ENCODE data around the gene TMEM252.

Gene TMEM252

DNA sequence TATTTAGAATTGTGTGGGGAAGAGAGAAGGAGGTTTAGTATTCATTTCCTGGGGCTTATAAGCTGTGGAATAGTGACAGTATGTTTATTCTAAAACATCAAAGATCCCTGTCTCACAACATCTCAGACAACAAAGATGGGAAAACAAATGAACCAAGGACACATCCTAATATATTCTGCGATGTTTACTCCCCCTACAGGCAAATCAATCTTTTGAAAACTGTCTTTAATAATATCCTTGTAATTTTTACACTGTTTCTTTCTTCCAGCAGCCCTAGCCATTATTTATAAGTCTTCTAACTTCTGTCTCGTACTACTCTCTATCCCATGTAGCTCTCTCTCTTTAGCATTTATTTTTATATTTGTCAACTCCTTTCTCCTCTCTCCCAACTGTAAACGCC is 33.5 kb upstream of the TMEM252 start:
- Histone ChIP-seq H3K36me3 (replicated peaks; ENCODE audit: insufficient read depth, low read length) (no peaks in the 10 kb centered on the region), H3K9me3 (replicated peaks; ENCODE audit: insufficient read depth, low read length) (no peaks in the 10 kb centered on the region), H3K79me2 (ENCODE audit: low read length) (no peaks in the 10 kb centered on the region), H3K27ac (ENCODE audit: low read length) (no peak overlapping the region), H3K27me3 (replicated peaks; ENCODE audit: insufficient read depth, low read length) (no peaks in the 10 kb centered on the region), H4K20me1 (ENCODE audit: insufficient read depth, low read length) (no peaks in the 10 kb centered on the region), H3K9me2 (replicated peaks; ENCODE audit: insufficient read depth, low read length) (no peaks in the 10 kb centered on the region), H3K4me3 (ENCODE audit: low read length) (no peak overlapping the region), H2AFZ (ENCODE audit: low read length) (no peak overlapping the region), H3K4me1 (ENCODE audit: low read length) (peaks cover 28% of the 10 kb centered on the region), H3F3A (ENCODE audit: insufficient read depth, low read length) (peaks cover 15% of the 10 kb centered on the region), H3K9ac (ENCODE audit: low read length) (no peak overlapping the region), H3K4me2 (ENCODE audit: low read depth, low read length) (no peak overlapping the region)
- no peak for DNase-seq
- TF ChIP-seq EZH2 (optimal IDR thresholded peaks at IDR 0.05; ENCODE audit: low read depth, low read length): no peak
- TF ChIP-seq, protein P1, sequence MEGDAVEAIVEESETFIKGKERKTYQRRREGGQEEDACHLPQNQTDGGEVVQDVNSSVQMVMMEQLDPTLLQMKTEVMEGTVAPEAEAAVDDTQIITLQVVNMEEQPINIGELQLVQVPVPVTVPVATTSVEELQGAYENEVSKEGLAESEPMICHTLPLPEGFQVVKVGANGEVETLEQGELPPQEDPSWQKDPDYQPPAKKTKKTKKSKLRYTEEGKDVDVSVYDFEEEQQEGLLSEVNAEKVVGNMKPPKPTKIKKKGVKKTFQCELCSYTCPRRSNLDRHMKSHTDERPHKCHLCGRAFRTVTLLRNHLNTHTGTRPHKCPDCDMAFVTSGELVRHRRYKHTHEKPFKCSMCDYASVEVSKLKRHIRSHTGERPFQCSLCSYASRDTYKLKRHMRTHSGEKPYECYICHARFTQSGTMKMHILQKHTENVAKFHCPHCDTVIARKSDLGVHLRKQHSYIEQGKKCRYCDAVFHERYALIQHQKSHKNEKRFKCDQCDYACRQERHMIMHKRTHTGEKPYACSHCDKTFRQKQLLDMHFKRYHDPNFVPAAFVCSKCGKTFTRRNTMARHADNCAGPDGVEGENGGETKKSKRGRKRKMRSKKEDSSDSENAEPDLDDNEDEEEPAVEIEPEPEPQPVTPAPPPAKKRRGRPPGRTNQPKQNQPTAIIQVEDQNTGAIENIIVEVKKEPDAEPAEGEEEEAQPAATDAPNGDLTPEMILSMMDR (IDR thresholded peaks at IDR 0.05; ENCODE audit: low read length): peak; percentile 38

GRCh38 chr9:68567565-68567964 is 26.9 kb upstream of the TMEM252 start:
- H3K9ac ChIP-seq (ENCODE audit: low read length): no peak overlapping the region
- H3K27me3 ChIP-seq (replicated peaks; ENCODE audit: insufficient read depth, low read length): no peaks in the 10 kb centered on the region
- no peak for DNase-seq
- H3F3A ChIP-seq (ENCODE audit: insufficient read depth, low read length): no peaks in the 10 kb centered on the region
- H3K4me1 ChIP-seq (ENCODE audit: low read length): no peaks in the 10 kb centered on the region
- H3K27ac ChIP-seq (ENCODE audit: low read length): no peak overlapping the region
- H4K20me1 ChIP-seq (ENCODE audit: insufficient read depth, low read length): no peaks in the 10 kb centered on the region
- no peak overlapping the region for H2AFZ ChIP-seq (ENCODE audit: low read length)
- no peaks in the 10 kb centered on the region for H3K9me2 ChIP-seq (replicated peaks; ENCODE audit: insufficient read depth, low read length)
- H3K4me2 ChIP-seq (ENCODE audit: low read depth, low read length): no peak overlapping the region
- H3K4me3 ChIP-seq (ENCODE audit: low read length): no peak overlapping the region
- TF ChIP-seq EZH2phosphoT487 (IDR thresholded peaks at IDR 0.05; ENCODE audit: low read length) (no peak), EZH2 (optimal IDR thresholded peaks at IDR 0.05; ENCODE audit: low read depth, low read length) (no peak)
- TF ChIP-seq, protein P1 (IDR thresholded peaks at IDR 0.05; ENCODE audit: low read length): no peak
- no peaks in the 10 kb centered on the region for H3K36me3 ChIP-seq (replicated peaks; ENCODE audit: insufficient read depth, low read length)
- H3K79me2 ChIP-seq (ENCODE audit: low read length): no peaks in the 10 kb centered on the region
- H3K9me3 ChIP-seq (replicated peaks; ENCODE audit: insufficient read depth, low read length): no peaks in the 10 kb centered on the region

- Histone ChIP-seq H3K9me2 (replicated peaks; ENCODE audit: insufficient read depth, low read length) (no peaks in the 10 kb centered on the region), H3K4me3 (ENCODE audit: low read length) (no peak overlapping the region), H2AFZ (ENCODE audit: low read length) (no peak overlapping the region), H3K79me2 (ENCODE audit: low read length) (no peaks in the 10 kb centered on the region), H3K9me3 (replicated peaks; ENCODE audit: insufficient read depth, low read length) (no peaks in the 10 kb centered on the region), H3F3A (ENCODE audit: insufficient read depth, low read length) (no peaks in the 10 kb centered on the region), H4K20me1 (ENCODE audit: insufficient read depth, low read length) (no peaks in the 10 kb centered on the region), H3K9ac (ENCODE audit: low read length) (no peak overlapping the region), H3K36me3 (replicated peaks; ENCODE audit: insufficient read depth, low read length) (no peaks in the 10 kb centered on the region), H3K4me1 (ENCODE audit: low read length) (no peaks in the 10 kb centered on the region), H3K27ac (ENCODE audit: low read length) (no peak overlapping the region), H3K4me2 (ENCODE audit: low read depth, low read length) (no peak overlapping the region), H3K27me3 (replicated peaks; ENCODE audit: insufficient read depth, low read length) (no peaks in the 10 kb centered on the region)
- TF ChIP-seq, protein P1 (IDR thresholded peaks at IDR 0.05; ENCODE audit: low read length): no peak
- no peak for TF ChIP-seq EZH2 (optimal IDR thresholded peaks at IDR 0.05; ENCODE audit: low read depth, low read length)
- no peak for TF ChIP-seq EZH2phosphoT487 (IDR thresholded peaks at IDR 0.05; ENCODE audit: low read length)
- DNase-seq: no peak
Observed at GRCh38 chr9:68562461-68562860, 21.8 kb upstream of the TMEM252 start.
